Activated CD4-positive, alpha-beta T cell treated with anti-CD3 and anti-CD28 coated beads, Interleukin-2, amount 50 U/mL, for 48 hours (primary cell): ENCODE data around the gene MTLN.
"Not testable (repeated sequence)": the region's sequence is repeated elsewhere in the genome, so short reads cannot be mapped to it uniquely, and the experiment has no call there.

Experiments used
- DNase-seq, 2 experiments: peaks; one replicate each; pipeline ENCODE4 v3.0.0-alpha.2; 2020

MTLN gene

GRCh38 chr2:110198016-110198415 is 14.3 kb downstream of the MTLN start:
- DNase-seq = no peak

GRCh38 chr2:110197452-110197851 is 14.9 kb downstream of the MTLN start:
- DNase-seq = no peak

GRCh38 chr2:110190169-110190568 is 22.2 kb downstream of the MTLN start:
- DNase-seq = not testable (repeated sequence)

- no peak for DNase-seq
Observed at GRCh38 chr2:110182449-110182848, 29.9 kb downstream of the MTLN start.

GRCh38 chr2:110180036-110180435 is 32.3 kb downstream of the MTLN start:
- no peak for DNase-seq

GRCh38 chr2:110173523-110173922 is 38.8 kb downstream of the MTLN start:
- DNase-seq = no peak

- no peak for DNase-seq
Observed at GRCh38 chr2:110172506-110172905, 39.8 kb downstream of the MTLN start.

- DNase-seq = no peak
Observed at GRCh38 chr2:110170102-110170501, 42.2 kb downstream of the MTLN start.

GRCh38 chr2:110167326-110168000 is 44.9 kb downstream of the MTLN start:
- no peak for DNase-seq

GRCh38 chr2:110166266-110166665 is 46.1 kb downstream of the MTLN start:
- DNase-seq = no peak
